Ascending aorta (tissue), 2 donors: ENCODE results near the gene CMYA5. TPM values are rescaled to one million over a fixed set of nuclear protein-coding genes. Genes with fewer than 3 reads are reported as not detected.

Experiments used
- DNase-seq, 2 donors: peaks; one replicate each; pipeline ENCODE4 v3.0.0-alpha.2; 2019; ENCODE audit warnings: low spot score in 2 of 2
- H3K27ac ChIP-seq, 2 donors: fragments of 200-600 bp; sonication (generic); one replicate each; pipeline ENCODE4 v1.5.1; 2016 to 2017; ENCODE audit warnings: mild to moderate bottlenecking in 1 of 2
- H3K27me3 ChIP-seq: fragments of 200-600 bp; sonication (generic); one replicate; pipeline ENCODE4 v1.5.1; 2017
- H3K36me3 ChIP-seq, 2 donors: fragments of 200-600 bp; sonication (generic); one replicate each; pipeline ENCODE4 v1.5.1; 2016
- H3K4me1 ChIP-seq, 2 donors: fragments of 200-600 bp; sonication (generic); one replicate each; pipeline ENCODE4 v1.5.1; 2016 to 2017; ENCODE audit warnings: mild to moderate bottlenecking in 1 of 2
- H3K4me3 ChIP-seq, 2 donors: fragments of 200-600 bp; sonication (generic); one replicate each; pipeline ENCODE4 v1.5.1; 2016 to 2017; ENCODE audit warnings: mild to moderate bottlenecking in 1 of 2
- H3K9me3 ChIP-seq, 2 donors: fragments of 200-600 bp; sonication (generic); one replicate each; pipeline ENCODE4 v1.5.1; 2016
- intact Hi-C: fragments of 100-400 bp; cut with DNase I; formaldehyde crosslinking; loops from one replicate; pipeline ENCODE4 v1.15.1; 2023
- total RNA-seq: library from RNA; depleted of rRNA; stranded (reverse); fragments of >200 nt; gene quantifications from one replicate; pipeline ENCODE4 v1.1.0, GENCODE V29; 2016
- TF ChIP-seq, protein P1 (sequence below), 3 experiments: fragments of 200-600 bp in 2 of 3; fragments of 450-650 bp in 1 of 3; sonication (generic) in 2 of 3; IDR thresholded peaks; one replicate each; pipeline ENCODE4 v1.5.1; 2016 to 2019; ENCODE audit warnings: antibody characterized with exemption in 3 of 3, mild to moderate bottlenecking in 1 of 3, moderate library complexity in 1 of 3

The CMYA5 gene
- total RNA-seq, 1 donor from 2014 or later: 1.2 TPM

DNA sequence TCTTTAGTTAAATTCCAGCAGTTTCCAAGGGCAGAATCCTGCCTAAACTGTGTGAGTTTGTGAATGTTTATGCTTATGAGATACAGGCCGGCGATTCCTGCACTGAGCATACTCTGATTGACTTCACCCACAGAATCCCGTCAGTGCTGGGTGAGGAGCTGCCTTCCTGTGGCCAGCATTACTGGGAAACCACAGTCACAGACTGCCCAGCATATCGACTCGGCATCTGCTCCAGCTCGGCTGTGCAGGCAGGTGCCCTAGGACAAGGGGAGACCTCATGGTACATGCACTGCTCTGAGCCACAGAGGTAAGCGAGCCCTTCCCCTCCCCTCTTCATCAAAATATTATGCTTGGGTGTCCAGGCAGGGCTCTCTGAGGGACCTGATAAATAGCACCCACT lies 103.7 kb downstream of the CMYA5 start:
- no peaks in the 10 kb centered on the region for H3K9me3 ChIP-seq
- H3K36me3 ChIP-seq: no peaks in the 10 kb centered on the region
- H3K4me3 ChIP-seq: no peak overlapping the region
- no peaks in the 10 kb centered on the region for H3K4me1 ChIP-seq
- H3K27ac ChIP-seq: no peak overlapping the region
- TF ChIP-seq, protein P1, sequence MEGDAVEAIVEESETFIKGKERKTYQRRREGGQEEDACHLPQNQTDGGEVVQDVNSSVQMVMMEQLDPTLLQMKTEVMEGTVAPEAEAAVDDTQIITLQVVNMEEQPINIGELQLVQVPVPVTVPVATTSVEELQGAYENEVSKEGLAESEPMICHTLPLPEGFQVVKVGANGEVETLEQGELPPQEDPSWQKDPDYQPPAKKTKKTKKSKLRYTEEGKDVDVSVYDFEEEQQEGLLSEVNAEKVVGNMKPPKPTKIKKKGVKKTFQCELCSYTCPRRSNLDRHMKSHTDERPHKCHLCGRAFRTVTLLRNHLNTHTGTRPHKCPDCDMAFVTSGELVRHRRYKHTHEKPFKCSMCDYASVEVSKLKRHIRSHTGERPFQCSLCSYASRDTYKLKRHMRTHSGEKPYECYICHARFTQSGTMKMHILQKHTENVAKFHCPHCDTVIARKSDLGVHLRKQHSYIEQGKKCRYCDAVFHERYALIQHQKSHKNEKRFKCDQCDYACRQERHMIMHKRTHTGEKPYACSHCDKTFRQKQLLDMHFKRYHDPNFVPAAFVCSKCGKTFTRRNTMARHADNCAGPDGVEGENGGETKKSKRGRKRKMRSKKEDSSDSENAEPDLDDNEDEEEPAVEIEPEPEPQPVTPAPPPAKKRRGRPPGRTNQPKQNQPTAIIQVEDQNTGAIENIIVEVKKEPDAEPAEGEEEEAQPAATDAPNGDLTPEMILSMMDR (IDR thresholded peaks at IDR 0.05): no peak
- no peak for DNase-seq
- intact Hi-C loops: no loop called here
- no peaks in the 10 kb centered on the region for H3K27me3 ChIP-seq

GRCh38 chr5:79793722-79794121 lies 104.1 kb downstream of the CMYA5 start:
- intact Hi-C loops: no loop called here
- no peaks in the 10 kb centered on the region for H3K27me3 ChIP-seq
- TF ChIP-seq, protein P1 (IDR thresholded peaks at IDR 0.05): no peak
- no peak overlapping the region for H3K4me3 ChIP-seq
- DNase-seq: no peak
- no peak overlapping the region for H3K27ac ChIP-seq
- H3K9me3 ChIP-seq: no peaks in the 10 kb centered on the region
- no peaks in the 10 kb centered on the region for H3K4me1 ChIP-seq
- no peaks in the 10 kb centered on the region for H3K36me3 ChIP-seq

- no peaks in the 10 kb centered on the region for H3K9me3 ChIP-seq
- H3K27me3 ChIP-seq: no peaks in the 10 kb centered on the region
- TF ChIP-seq, protein P1 (IDR thresholded peaks at IDR 0.05): no peak
- H3K27ac ChIP-seq: no peak overlapping the region
- no peaks in the 10 kb centered on the region for H3K36me3 ChIP-seq
- no peak for DNase-seq
- H3K4me1 ChIP-seq: no peaks in the 10 kb centered on the region
- intact Hi-C loops: no loop called here
- H3K4me3 ChIP-seq: no peak overlapping the region
Measured at GRCh38 chr5:79794347-79794746, 104.7 kb downstream of the CMYA5 start.

DNA sequence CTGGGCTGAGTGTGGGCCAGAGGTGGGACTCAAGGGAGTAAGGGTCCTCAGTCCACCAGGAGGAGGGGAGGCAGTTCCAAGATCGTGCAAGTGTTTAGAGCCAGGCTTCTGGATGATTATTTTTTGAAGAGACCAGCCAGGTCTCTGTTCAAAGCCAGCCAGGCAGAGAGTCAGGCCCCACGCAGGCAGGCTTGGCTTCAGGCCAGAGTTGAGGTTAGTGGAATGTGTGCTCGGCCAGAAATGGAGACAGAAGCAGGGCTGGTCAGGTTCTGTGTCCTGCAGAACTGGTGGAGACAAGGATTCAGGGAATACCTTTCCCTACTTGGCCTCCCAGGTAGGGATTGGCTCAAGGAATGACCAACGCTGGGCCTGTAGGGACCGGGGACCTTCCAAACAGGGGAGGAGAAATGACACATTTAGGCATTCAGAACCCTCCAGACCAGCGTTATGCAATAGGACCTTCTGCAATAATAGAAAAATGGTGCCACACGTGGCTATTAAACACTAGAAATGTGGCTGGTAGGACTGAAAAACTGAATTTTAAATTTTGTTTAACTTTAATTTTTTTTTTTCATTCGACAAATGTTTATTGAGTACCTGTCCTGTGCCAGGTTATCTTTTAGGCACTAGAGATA lies 106.2 kb downstream of the CMYA5 start:
- H3K4me3 ChIP-seq: no peak overlapping the region
- no peaks in the 10 kb centered on the region for H3K9me3 ChIP-seq
- H3K4me1 ChIP-seq: no peaks in the 10 kb centered on the region
- TF ChIP-seq, protein P1 (IDR thresholded peaks at IDR 0.05): no peak
- H3K27me3 ChIP-seq: no peaks in the 10 kb centered on the region
- intact Hi-C loops: no loop called here
- DNase-seq: no peak
- no peaks in the 10 kb centered on the region for H3K36me3 ChIP-seq
- no peak overlapping the region for H3K27ac ChIP-seq

DNA sequence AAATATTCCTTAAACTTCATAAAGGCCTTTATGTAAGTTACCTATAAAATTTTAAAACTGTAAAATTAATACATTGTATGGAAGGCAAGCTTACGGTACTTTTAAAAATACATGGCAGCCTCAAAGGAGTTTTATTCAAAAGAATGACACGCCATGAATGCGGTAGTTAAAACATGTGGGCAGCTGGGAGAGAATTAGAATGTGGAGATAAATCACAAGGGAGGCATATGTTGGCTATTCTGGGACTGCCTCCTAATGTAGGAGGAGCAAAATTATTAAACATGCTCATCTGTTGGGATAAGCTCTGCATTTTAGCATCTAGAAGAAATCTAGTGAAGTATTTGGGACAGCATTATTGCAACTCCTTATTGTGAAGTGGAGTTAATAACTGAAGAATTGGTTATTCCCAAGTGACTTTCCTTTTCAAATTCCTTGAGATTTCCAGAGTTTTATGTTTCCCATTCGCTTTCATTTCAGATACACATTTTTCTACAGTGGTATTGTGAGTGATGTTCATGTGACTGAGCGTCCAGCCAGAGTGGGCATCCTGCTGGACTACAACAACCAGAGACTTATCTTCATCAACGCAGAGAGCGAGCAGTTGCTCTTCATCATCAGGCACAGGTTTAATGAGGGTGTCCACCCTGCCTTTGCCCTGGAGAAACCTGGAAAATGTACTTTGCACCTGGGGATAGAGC lies 109.4 kb downstream of the CMYA5 start:
- H3K4me3 ChIP-seq: no peak overlapping the region
- DNase-seq: no peak
- TF ChIP-seq, protein P1 (IDR thresholded peaks at IDR 0.05): no peak
- H3K27me3 ChIP-seq: no peaks in the 10 kb centered on the region
- no peak overlapping the region for H3K27ac ChIP-seq
- no peaks in the 10 kb centered on the region for H3K9me3 ChIP-seq
- H3K4me1 ChIP-seq: no peaks in the 10 kb centered on the region
- H3K36me3 ChIP-seq: no peaks in the 10 kb centered on the region
- intact Hi-C loops: no loop called here
